Stimulated activated CD4-positive, alpha-beta T cell treated with anti-CD3 and anti-CD28 coated beads, Interleukin-1b, Interleukin-23, amount 100 ng/mL, for 1 hour (primary cell): ENCODE measurements around the gene SGCD.
"Not testable (repeated sequence)": the region's sequence is repeated elsewhere in the genome, so short reads cannot be mapped to it uniquely, and the experiment has no call there.

Experiments
- DNase-seq, 2 donors: peaks; one replicate each; pipeline ENCODE4 v3.0.0-alpha.2; 2020; ENCODE audit warnings: low read depth in 2 of 2

SGCD gene

GRCh38 chr5:156561651-156562050, 234.7 kb downstream of the SGCD start:
- DNase-seq = no peak

GRCh38 chr5:156570615-156571014, 243.7 kb downstream of the SGCD start:
- no peak for DNase-seq

DNA sequence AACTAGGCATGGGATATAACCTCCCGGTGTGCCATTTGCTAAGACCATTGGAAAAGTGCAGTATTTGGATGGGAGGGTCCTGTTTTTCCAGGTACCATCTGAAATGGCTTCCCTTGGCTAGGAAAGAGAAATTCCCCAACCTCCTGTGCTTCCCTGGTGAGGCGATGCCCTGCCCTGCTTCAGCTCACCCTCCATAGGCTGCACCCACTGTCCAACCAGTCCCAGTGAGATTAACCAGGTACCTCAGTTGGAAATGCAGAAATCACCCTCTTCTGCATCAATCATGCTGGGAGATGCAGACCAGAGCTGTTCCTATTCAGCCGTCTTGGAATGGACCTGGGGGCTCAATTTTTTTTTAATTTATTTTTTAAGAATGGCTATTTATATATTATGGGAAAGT, 254.8 kb downstream of the SGCD start:
- no peak for DNase-seq

GRCh38 chr5:156582193-156582598, 255.2 kb downstream of the SGCD start:
- no peak for DNase-seq

- DNase-seq = no peak
Measured at GRCh38 chr5:156584871-156585270, 257.9 kb downstream of the SGCD start.

DNA sequence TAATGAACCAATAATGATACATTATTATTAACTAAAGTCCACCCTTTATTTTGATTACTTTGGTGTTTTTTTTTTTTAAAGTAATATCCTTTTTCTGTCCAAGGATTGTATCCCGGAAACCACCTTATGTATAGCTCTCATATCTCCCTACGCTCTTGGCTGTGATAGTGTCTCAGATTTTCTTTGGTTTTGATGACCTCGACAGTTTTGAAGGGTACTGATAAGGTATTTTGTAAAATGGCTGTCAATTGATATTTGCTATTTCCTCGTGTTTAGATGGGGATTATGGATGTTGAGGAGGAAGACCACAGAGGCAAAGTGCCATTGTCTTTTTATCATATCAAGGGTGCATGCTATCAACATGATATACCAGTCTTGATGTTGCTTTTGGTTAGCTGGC, 259.0 kb downstream of the SGCD start:
- DNase-seq = no peak

DNA sequence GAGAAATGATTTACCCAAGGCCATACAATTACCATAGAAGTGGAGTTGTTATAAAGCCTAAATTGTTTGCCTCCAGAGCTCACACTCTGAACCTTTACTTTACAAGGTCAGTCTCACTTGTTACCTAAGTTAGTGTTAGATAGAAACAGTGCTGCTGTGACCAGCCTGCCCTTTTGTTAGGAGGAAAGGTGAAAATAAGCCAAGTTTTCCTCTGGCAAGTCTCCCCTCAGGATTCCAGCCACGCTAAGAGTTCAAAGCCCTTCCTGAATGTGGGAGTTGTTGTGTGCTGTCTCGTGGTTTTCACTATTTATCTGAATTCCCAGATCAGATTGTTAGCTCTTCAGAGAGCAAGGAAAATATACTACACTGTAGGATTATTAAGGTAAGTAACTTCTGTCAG, 260.0 kb downstream of the SGCD start:
- DNase-seq = no peak

GRCh38 chr5:156588306-156588705, 261.3 kb downstream of the SGCD start:
- no peak for DNase-seq

GRCh38 chr5:156589104-156589945, 262.4 kb downstream of the SGCD start:
- no peak for DNase-seq

- no peak for DNase-seq
Measured at GRCh38 chr5:156589946-156590216, 262.9 kb downstream of the SGCD start.

DNA sequence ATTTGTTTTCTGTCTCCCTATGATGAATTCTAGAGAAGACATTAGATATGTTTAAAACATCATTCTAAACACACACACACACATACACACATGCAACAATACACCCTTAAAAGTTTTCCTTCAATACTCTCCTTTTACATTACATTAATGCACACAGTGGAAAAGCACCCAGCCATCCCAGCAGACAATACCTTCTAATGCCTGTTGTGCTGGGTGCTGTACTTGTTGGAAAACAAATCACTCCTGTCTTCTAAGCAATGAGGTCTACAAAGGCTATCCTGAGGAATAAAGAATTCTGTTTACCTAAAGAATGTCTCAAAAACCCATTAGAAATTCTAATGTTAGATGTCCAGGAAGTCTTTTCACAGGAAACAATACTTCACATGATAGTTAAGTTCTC, 264.0 kb downstream of the SGCD start:
- no peak for DNase-seq

- DNase-seq = no peak
Measured at GRCh38 chr5:156591631-156592030, 264.7 kb downstream of the SGCD start.

DNA sequence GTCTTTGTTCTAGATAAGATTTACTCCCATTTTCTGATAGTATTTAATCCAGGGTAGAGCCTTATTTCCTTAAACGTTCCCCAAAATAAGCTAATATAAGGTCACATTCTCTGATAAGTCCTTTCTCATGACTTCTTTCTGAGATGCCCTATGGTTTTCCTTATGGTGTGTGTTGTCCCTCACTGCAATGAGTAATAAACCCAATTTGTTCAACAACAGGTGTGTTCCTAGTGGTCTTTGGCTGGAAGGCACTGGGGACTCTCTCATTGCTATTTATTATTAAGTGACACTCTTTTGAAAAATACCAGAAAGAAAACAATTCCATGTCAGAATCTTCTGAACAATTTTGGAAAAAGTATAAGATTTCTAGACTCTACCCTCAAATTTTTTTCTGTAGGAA, 266.6 kb downstream of the SGCD start:
- no peak for DNase-seq

- DNase-seq = no peak
Measured at GRCh38 chr5:156594406-156594805, 267.4 kb downstream of the SGCD start.

DNA sequence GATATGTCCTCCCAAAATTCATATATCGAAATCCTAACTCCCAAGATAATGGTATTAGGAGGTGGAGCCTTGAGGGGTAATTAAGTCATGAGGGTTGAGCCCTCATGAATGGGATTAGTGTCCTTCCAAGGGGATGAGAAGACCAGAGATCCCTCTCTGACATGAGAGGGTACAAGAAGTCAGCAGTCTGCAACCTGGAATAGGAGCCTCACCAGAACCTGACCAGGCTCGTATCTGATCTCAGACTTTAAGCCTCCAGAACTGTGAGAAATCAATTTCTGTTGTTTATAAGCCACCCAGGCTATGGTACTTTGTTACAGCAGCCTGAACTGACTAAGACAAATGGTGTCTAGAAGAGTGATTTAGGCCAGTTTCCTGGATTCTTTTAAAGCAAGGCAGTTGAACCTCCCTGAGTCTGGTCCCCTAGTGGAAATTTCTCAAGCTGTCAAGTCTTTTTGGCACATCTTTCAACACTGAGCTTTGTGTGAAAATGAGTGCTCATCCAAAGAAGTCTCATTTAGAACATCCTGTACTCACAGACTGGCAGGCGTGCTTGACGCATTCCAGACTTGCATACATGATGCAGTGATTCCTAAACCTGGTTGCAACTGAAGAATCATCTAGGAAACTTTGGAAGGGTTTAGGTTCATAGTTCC, 268.3 kb downstream of the SGCD start:
- DNase-seq = no peak

DNA sequence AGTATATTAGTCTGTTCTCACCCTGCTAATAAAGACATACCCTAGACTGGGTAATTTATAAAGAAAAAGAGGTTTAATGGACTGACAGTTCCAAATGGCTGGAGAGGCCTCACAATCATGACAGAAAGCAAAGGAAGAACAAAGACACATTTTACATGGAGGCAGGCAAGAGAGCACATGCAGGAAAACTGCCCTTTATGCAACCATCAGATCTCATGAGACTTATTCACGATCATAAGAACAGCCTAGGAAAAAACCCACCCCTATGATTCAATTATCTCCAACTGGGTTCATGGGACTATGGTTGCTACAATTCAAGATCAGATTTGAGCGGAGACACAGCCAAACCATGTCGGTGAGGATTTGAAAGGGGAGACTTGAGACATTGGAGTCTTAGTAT, 270.3 kb downstream of the SGCD start:
- no peak for DNase-seq

DNA sequence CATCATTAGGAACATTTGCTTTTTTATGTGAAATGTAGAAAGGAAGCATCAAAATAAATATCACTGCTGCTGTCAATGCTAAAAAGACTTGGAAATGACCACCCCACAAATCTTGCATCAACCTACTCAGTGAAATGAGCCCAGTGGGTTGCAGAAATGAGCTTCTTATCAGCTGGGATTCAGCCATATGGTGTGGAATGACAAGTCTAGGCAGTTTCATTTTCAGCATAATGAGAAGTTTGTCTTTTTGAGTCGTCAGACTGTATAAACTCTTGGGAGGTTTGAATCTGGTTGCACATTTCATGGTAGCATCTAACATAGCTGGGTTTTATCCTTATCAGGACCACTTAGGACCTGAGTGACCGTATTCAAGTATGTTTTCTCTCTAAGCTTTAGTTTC, 272.0 kb downstream of the SGCD start:
- DNase-seq = no peak

DNA sequence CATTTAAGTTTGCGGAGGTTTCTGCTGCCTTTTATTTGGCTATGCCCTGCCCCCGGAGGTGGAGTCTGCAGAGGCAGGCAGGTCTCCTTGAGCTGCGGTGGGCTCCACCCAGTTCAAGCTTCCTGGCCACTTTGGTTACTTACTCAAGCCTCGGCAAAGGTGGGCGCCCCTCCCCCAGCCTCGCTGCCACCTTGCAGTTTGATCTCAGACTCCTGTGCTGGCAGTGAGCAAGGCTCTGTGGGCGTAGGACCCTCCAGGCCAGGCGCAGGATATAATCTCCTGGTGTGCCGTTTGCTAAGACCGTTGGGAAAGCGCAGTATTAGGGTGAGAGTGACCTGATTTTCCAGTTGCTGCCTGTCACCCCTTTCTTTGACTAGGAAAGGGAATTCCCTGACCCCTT, 283.6 kb downstream of the SGCD start:
- not testable (repeated sequence) for DNase-seq

DNA sequence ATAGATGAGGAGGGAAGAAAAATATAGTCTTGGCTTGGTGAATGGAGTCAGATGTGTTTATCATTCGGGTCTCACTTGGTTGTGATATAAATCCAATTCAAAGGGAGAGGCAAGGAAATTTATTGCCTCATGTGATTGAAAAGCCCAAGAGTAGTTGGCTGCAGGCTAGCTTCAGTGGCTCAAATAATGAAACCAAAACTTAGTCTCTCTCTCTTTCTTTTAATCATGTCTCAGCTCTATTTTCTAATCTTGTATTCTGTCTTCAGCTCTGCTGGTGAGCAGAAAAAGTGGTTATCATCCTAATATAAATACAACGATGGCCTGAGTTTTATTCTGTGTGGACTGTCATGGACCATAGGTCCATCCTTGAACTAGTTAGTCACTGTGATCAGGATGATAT, 288.9 kb downstream of the SGCD start:
- DNase-seq = no peak

DNA sequence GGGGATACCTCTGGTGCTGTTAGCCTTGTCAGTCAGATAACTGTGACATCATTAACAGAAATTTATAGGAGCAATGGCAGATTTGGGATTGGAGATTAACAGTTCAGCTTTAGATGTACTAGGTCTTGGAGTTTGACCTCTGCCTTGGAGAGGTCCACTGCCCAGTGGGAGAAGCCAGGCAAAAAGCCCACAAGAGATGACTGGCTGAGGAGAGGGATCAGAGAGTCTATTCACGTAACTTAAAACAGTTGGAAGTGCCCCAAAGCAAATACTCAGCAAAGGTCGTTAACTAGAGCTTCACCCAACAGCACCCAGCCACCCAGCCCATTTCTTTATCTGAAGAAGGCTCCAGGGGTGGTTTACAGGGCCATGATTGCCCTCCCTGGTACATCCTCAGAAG, 290.5 kb downstream of the SGCD start:
- DNase-seq = no peak

GRCh38 chr5:156618601-156619000, 291.6 kb downstream of the SGCD start:
- no peak for DNase-seq

DNA sequence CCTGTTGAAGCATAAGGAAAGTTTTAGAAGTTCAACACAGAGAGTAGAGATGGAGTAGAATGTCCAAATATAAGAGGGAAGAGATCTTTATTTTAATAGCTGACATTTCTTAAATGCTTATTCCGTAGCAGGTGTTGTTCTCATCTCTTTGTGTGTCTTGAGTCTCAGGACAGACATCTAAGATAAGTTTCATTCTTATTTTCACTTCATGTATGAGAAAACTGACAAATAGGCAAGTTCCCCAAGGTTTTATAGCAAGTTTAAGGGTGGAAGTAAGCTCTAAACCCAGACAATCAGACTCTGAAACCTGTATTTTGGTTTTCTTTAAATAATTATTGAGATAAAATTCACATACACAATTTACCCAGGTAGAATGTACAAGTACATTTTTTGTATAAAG, 294.8 kb downstream of the SGCD start:
- no peak for DNase-seq

- no peak for DNase-seq
Measured at GRCh38 chr5:156623381-156624040, 296.5 kb downstream of the SGCD start.
